Motor neuron (in vitro differentiated cells): Measurements from ENCODE around the gene CDCA8. TPM values are rescaled to one million over a fixed set of nuclear protein-coding genes. Genes with fewer than 3 reads are reported as not detected.

Experiments used
- ATAC-seq, 8 experiments: fragments of 200-7000 bp; cut with Tn5 transposase; replicated peaks in 6 of 8; 2 replicates each; pipeline ENCODE4 v1.8.0; 2021; ENCODE audit warnings: mild to moderate bottlenecking in 8 of 8, moderate library complexity in 8 of 8
- H3K27ac ChIP-seq, 2 donors: fragments of 250-450 bp; sonication (Bioruptor Pico); 2 replicates each; pipeline ENCODE4 v1.9.0; 2021; ENCODE audit warnings: antibody characterized with exemption in 2 of 2, mild to moderate bottlenecking in 2 of 2, moderate library complexity in 1 of 2
- H3K4me1 ChIP-seq, 2 donors: fragments of 250-450 bp; sonication (Bioruptor Pico); replicated peaks in 1 of 2; 2 replicates each; pipeline ENCODE4 v1.6.1; 2021; ENCODE audit warnings: antibody characterized with exemption in 2 of 2, mild to moderate bottlenecking in 2 of 2, moderate library complexity in 1 of 2
- H3K4me3 ChIP-seq, 5 donors: fragments of 250-450 bp; sonication (Bioruptor Pico); 2 replicates each; pipeline ENCODE4 v1.9.0; 2021; ENCODE audit warnings: antibody characterized with exemption in 5 of 5, mild to moderate bottlenecking in 5 of 5, moderate library complexity in 4 of 5
- WGBS, 10 experiments: fragments of 450-650 bp; shearing (Covaris generic); methylation state at CpG; one replicate each; pipeline ENCODE4 v1.0.0; 2022; 5-methylcytosine and 5-hydroxymethylcytosine counted together
- in situ Hi-C, 9 experiments: fragments of 400-800 bp; cut with MboI; loops; one replicate each; pipeline ENCODE4 v1.15.0; 2021; ENCODE audit warnings: low sequenced_read_pairs in 9 of 9, low pct_unique_long_range_greater_than_20kb in 2 of 9; ENCODE audit not compliant: unreplicated experiment in 9 of 9
- total RNA-seq, 8 experiments: library from RNA; unstranded; fragments of 300-600 nt; gene quantifications; 2 replicates each; pipeline versions ENCODE4 v1.2.3 to v1.2.4, GENCODE V29; 2022

The CDCA8 gene
- total RNA-seq, 8 experiments from 2014 or later: 0.20 to 57.4 (median 3.2) TPM

DNA sequence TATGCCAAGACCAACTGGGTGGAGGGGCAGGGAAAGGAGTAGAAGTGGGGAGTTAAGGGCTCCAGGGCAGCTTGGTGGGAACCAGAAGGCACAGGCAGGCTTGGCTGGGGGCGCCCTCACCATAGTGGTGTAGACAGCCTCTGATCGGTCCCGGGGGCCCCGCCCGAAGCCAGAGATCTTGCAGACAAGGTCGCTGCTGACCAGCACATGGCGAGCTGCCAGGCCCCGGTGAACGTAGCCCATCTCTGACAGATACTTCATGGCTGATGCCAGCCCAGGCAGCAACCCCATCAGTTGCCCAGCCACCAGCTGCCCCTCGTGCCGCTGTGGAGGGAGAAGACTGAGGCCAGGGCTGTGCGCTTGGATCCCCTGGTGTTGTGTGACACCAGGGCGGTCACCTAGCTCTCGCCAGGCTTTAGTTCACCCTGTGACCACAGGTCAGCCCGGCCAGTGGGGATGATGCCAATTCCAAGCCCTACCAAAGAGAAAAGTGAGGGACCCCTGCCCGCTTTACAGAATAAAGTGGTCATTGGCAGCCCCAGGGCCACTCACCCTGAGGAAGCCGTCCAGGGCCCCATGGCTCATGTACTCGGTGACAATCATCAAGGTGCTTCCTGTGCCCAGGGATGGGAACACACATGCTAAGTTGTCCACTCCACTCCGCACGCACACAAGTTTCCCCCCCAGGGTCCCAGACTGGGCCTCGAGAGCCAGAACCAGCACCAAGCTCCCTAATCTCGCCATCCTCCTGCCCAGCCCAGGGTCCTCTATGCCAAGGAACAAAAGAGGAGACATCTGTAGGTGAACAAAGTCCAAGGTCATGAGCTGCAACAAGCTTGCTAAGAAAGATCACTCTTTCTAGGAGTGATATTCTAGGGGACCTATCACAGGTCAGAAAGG is 28.2 kb downstream of the CDCA8 start:
- in situ Hi-C loops: no loop called here

DNA sequence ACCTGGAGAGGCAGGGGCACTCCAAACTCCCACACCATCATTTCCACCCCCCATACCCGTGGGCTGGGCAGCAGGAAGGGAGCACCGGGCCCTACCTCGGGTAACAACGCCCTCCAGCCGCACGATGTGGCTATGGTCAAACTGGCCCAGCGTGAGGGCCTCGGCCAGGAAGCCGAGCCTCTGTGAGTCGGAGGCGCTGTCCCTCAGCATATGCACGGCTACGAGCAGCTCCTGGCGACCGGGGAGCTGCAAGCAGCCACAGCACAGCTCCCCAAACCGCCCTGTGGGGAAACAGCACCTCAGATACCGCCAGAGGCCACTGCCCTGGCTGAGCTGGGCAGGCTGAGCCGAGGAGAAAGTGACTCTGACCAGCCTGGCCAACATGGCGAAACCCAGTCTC is 29.2 kb downstream of the CDCA8 start:
- Histone ChIP-seq H3K4me1 (peaks cover 12 to 17% of the 10 kb centered on the region in 2 donors), H3K4me3 (no peak overlapping the region), H3K27ac (no peak overlapping the region)
- ATAC-seq: no peak
- in situ Hi-C loops: no loop called here
- WGBS, 10 experiments: 48 to 100% (median 75%) methylated on average over 1 to 11 of the region's 19 CpGs; no CpG with 5 or more reads in 3 of the 10 experiments

More for the DNA sequence above, 28.2 kb downstream of the CDCA8 start:
- H3K4me1 ChIP-seq: peaks cover under 1 to 8% of the 10 kb centered on the region in 2 donors
- H3K4me3 ChIP-seq: no peak overlapping the region
- no peak for ATAC-seq
- no peak overlapping the region for H3K27ac ChIP-seq
- 0 to 94% (median 47%) methylated on average over 1 to 9 of the region's 22 CpGs; no CpG with 5 or more reads in 6 of the 10 experiments for WGBS, 10 experiments

DNA sequence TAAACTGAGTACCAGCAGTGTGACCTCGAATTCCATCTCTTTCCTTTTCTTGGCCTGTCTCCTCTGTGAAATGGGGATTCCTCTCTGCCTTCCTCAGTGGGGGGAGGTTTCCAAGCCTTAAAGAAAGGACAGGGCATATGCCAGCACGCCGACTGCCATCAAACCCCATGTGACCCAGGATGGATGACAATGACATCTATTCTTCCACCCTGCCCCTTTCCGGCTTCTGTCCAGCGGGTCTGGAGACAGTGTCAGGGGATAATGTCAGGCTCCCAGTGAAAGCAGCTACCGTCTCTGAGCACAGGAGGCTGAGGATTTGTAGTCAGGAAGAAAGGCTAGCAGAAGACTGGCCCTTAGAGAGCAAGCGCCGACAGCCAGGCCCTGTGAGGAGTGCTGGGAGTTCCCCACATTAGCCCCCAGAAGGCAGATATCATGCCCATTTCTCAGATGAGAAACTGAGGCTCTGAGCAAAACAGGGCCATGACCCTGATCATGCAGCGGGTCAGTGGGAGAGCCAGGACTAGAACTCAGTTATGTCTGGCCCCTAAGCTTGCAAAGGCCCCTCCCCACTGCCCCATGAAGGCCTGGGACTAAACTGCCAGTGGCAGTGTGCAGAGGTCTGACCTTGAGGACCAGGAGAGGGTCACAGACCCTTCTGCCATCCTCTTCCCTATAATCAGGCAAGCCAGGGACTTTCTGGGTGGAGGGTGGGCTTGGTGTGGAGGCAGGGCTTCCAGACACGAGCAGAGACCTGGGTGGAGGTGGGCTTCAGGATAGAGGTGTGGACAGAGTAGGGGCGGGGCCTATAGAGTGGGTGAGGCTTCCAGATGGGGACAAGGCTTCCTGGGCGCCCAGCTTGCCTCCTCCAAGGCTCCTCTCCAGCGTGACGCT is 30.1 kb downstream of the CDCA8 start:
- peaks cover 19 to 23% of the 10 kb centered on the region in 2 donors for H3K4me1 ChIP-seq
- 12 to 92% (median 68%) methylated on average over 2 to 8 of the region's 14 CpGs; no CpG with 5 or more reads in 1 of the 10 experiments for WGBS, 10 experiments
- H3K27ac ChIP-seq: no peak overlapping the region
- ATAC-seq: peak in 2 of 8 experiments; percentile 5 to 19
- in situ Hi-C loops: no loop called here
- no peak overlapping the region for H3K4me3 ChIP-seq

DNA sequence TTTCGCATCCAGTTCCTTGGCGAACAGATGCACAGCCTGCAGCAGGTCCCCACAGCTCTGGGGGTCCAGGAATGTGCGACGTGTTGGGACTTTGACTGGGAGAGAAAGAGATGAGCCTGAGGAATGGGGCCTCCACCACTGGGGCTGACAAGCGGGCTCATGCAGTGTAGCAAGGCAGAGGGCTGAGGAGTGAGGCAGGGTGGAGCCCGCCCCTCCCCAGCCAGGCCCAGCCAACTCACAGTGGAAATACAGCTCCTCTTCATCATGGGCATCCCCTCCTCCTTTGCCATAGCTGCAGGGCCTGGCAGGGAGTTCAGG is 30.7 kb downstream of the CDCA8 start:
- ATAC-seq: no peak
- WGBS, 10 experiments: 60 to 100% (median 86%) methylated on average over 1 to 6 of the region's 6 CpGs; no CpG with 5 or more reads in 5 of the 10 experiments
- peaks cover 19 to 23% of the 10 kb centered on the region in 2 donors for H3K4me1 ChIP-seq
- no peak overlapping the region for H3K27ac ChIP-seq
- H3K4me3 ChIP-seq: no peak overlapping the region
- in situ Hi-C loops: no loop called here

DNA sequence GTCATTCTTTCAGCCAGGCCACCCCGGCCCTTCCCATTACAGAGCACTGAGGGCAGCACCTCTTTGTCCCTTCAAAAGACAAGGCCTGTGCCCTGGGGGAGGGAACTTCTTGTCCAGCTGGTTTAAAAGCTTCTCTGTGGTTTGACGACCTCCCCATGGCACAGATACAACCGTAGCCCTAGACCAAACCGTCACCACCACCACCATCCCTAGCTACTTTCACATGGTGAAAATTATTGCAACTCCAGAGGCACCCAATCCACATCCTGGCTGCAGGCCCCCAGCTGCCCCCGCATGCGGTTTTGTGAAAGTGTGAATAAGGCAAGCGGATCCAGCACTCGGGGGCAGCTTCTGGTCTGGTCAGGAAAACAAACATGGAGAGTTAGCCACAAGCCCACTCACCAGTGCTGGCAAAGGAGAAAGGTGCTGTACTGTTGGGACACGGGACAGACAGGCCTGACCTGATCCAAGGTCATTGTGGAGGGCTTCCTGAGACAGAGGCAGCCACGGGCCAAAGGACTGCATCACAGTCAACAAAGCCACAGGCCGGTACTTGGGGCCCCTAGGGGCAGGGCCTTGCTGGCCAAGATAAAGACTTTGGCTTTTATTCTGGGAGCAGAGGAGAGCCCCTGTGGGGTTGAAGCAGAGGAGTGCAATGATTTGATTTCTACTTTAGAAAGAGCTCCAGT is 31.2 kb downstream of the CDCA8 start:
- WGBS, 10 experiments: 30 to 70% (median 46%) methylated on average over 2 to 10 of the region's 11 CpGs; no CpG with 5 or more reads in 3 of the 10 experiments
- no peak overlapping the region for H3K27ac ChIP-seq
- H3K4me3 ChIP-seq: no peak overlapping the region
- in situ Hi-C loops: no loop called here
- ATAC-seq: no peak
- H3K4me1 ChIP-seq: peaks cover 19 to 23% of the 10 kb centered on the region in 2 donors

DNA sequence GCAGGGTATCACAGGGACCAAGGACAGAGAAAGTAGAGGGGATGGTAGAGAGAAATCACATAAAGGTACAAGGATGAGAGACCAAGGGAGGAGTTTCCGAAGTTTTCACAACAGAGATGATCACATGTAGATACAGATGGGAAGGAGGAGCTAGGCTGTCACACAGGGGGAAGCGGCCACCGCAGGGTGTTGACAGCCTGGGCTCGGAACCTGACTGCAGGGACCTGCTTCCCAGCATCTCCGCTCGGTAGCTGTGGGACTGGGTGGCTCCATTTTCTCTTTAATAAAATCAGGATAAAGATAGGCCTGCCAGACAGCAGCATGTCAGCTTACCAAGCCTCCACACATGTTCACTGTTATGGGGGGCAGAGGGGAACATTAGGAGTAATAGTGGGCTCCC is 32.3 kb downstream of the CDCA8 start:
- Histone ChIP-seq H3K4me1 (peaks cover 20 to 23% of the 10 kb centered on the region in 2 donors), H3K4me3 (no peak overlapping the region), H3K27ac (no peak overlapping the region)
- WGBS, 10 experiments: 28 to 100% (median 76%) methylated on average over 1 to 6 of the region's 6 CpGs; no CpG with 5 or more reads in 2 of the 10 experiments
- in situ Hi-C loops: no loop called here
- ATAC-seq: no peak

DNA sequence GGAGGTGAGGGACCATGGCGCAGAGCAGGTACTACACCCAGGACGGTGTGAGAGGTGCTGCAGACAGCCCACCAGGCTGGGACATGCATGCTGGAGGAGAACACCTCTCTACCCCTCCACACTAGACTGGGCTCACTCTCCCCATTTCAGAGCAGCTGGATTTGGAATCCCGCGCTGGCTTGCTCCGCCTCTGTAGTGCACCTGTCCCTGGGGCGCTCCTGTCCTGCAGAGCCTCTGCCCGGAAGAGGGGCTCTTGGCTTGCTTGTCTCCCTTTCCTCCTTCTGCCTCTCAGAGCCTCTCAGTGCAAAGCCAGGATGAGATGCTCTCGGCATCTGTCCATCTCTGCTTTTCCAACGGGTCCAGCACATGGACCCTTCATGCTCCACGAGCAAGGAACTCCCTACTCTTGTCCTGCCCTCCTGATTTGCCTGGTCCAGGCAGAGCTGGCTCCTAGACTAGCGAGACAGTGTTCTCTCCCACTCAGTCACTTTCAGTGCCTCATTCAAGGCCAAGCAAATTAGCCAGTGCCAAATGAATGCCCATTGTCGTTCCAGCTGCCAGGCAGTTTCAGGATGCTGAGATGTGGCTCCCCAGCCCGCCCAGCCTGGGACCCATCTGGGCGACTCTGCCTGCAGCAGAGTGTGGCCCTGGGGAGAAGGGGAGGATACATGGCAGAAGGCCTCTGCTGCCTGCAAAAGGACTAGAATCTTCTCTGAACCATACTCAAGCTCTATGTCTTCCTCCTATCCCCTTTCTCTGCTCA is 33.7 kb downstream of the CDCA8 start:
- 0 to 77% (median 53%) methylated on average over 1 to 9 of the region's 14 CpGs; no CpG with 5 or more reads in 2 of the 10 experiments for WGBS, 10 experiments
- Histone ChIP-seq H3K27ac (peak overlapping the region; percentile 63 to 84), H3K4me1 (peaks cover 23 to 31% of the 10 kb centered on the region in 2 donors), H3K4me3 (no peak overlapping the region)
- in situ Hi-C loops: no loop called here
- peak in 5 of 8 experiments; percentile 39 to 56 (median 44) for ATAC-seq

DNA sequence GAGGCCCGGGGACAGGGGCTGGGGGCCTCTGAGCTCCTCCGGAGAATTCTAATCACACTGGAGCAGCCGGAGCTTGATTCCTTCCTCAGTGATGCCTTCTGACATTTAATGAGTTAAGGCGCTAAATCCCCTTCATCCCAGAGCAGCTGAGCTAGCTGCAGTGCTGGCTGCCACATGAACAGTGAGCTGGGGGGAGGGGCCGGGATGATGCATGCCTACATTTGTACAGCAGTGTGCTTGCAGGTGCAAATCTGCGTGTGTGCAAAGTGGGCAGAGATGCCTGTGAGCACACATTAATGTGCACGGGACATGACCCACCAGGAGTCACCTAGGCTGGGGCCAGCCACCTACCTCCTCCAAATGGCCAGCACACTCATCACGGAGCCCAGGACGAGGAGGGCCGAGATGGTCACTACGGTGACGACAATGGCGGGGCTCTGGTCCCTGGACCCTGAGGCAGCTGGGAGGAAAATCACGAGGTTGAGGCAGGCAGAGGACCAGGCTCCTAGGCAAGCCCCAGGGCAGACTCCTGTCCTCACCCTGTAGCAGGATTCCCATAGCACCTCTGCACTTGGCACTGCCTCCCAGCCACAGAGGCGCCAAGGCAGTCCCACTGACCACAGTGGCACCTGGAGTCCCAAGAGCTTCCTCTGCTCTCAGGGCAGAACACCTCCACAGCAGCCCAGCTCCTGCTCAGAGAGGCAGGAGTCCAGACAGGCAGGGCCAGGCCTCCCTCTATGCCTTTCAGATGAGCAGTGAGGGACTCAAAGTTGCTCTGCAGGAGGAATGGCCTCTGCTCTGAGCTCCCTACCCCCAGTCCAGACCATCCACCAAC is 34.7 kb downstream of the CDCA8 start:
- 0 to 69% (median 44%) methylated on average over 1 to 8 of the region's 15 CpGs; no CpG with 5 or more reads in 1 of the 10 experiments for WGBS, 10 experiments
- no peak overlapping the region for H3K4me3 ChIP-seq
- H3K27ac ChIP-seq: peak overlapping the region; percentile 63 to 84
- in situ Hi-C loops: no loop called here
- H3K4me1 ChIP-seq: peaks cover 20 to 31% of the 10 kb centered on the region in 2 donors
- peak in 6 of 8 experiments; percentile 25 to 92 (median 88) for ATAC-seq

DNA sequence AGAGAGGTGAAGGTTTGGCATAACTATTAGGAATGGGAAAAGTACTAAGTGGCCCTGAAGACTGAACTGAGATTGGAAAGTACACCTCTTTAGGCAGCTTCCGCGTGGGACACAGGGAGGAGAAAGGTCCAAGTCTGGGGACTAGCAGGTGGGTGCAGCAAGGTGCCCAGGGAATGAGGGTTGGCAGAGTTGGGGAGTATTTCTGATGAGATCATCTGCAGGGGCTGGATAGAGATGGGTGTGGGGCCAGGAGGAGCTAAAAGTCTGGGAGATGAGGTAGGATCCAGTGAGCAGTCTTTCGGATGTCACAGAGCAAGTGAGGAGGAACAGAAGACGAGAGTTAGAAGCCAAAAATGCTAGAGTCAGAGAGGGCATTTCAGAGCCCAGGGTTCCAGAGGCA is 36.1 kb downstream of the CDCA8 start:
- H3K4me1 ChIP-seq: peaks cover 14 to 31% of the 10 kb centered on the region in 2 donors
- ATAC-seq: no peak
- H3K4me3 ChIP-seq: no peak overlapping the region
- 14 to 93% (median 46%) methylated on average over 1 to 4 of the region's 4 CpGs; no CpG with 5 or more reads in 3 of the 10 experiments for WGBS, 10 experiments
- H3K27ac ChIP-seq: no peak overlapping the region
- in situ Hi-C loops: no loop called here

DNA sequence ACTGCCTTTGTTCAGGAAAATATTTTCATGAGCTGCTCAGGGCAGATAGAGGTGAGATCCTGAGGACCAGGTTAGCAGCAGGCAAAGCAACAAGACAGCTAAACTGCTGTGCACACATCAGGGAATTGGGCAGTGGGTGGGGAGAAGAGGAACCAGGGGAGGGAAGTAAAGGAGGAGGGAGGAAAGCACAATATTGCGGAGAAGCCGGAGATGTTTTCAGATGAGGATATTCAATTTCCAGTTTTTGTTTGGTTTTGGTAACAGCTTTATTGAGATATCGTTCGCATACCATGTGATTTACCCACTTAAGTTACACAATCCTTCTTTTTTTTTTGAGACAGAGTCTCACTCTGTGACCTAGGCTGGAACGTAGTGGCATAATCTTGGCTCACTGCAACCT is 38.1 kb downstream of the CDCA8 start:
- ATAC-seq: no peak
- in situ Hi-C loops: no loop called here
- WGBS, 10 experiments: 42 to 93% (median 76%) methylated on average over 1 to 5 of the region's 5 CpGs; no CpG with 5 or more reads in 3 of the 10 experiments

DNA sequence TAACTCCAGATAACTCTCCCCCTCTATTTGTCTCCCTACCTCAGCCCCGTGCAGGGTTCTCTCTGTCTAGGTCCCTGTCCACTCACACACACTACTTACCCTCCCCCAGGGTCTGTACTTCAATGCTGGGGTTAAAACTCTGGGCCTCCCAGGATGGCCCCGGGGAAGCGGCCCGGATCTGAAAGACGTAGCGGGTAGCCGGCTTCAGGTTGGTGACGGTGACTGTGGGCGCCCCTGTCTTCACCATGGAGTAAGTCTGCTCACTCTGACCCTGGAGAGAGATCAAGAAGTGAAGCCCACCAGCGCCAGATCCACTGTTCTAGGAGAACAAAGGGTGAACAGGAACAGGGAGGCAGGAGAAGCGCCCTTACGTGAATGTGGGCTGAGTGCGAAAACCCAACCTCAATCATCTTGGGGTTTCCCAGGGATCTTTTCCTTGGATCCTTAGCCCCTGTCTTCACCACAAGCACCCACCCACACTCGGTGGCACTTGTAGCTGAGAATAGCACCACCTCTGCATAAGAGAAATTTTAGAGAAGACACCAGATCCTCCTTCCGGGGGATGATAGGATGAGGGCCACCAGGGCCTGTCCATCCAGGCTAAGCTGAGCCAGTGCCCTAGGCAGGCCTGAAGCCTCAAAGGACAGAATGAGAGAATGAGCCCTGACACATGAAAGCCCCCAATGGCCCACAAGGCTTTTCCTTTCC is 39.1 kb downstream of the CDCA8 start:
- 0 to 100% (median 64%) methylated on average over 1 to 11 of the region's 15 CpGs; no CpG with 5 or more reads in 2 of the 10 experiments for WGBS, 10 experiments
- ATAC-seq: no peak
- in situ Hi-C loops: no loop called here
- Histone ChIP-seq H3K4me1 (peaks cover 7 to 20% of the 10 kb centered on the region in 2 donors), H3K27ac (no peak overlapping the region), H3K4me3 (no peak overlapping the region)

More for the DNA sequence above, 38.1 kb downstream of the CDCA8 start:
- H3K4me3 ChIP-seq: no peak overlapping the region
- peaks cover 14 to 31% of the 10 kb centered on the region in 2 donors for H3K4me1 ChIP-seq
- no peak overlapping the region for H3K27ac ChIP-seq
